Globus pallidus (tissue), 1 donor: Measurements from ENCODE around the gene METTL3.
A peak's percentile ranks its signal among the peaks of the same experiment; 100 is the strongest.

Source experiments
- DNase-seq: peaks from one replicate; pipeline ENCODE4 v3.0.0-alpha.2; 2015; ENCODE audit warnings: low spot score

The METTL3 gene

DNA sequence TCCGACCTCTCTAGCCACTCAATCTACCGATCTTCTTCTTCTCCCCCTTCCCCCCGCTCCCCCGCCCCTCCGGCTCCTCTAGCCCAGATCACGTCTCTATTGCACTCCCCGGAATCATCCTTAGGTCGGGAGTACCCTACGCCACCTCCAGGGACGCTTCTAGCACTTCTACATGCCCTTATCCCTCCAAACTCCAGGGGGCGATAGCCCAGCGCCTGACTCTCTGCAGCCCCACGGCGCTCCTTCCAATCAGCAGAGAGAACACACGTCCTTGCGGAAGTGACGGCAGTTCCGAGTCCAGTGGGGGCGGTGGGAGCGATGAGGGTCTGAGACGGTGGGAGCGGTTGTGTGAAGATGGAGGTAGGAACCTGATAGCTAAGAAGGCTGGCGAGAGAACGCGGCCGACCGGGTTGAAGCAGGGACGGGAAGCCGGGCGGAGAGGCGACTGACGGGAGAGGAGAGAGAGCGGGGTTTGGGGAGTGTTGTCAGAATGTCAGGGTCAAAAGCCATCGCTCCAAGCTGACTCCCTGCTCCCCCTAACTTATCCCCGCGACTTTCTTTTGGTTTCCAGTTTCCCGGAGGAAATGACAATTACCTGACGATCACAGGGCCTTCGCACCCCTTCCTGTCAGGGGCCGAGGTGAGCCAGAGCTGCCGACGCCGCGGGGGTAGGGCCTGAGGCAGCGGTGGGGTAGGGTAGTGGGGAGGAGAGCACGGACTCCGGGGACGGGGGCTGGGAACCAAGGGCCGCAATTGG is 34.0 kb downstream of the METTL3 start, which contains the start of the genes RAB2B and TOX4:
TSS of gene RAB2B (minus strand) at position 35 of the 757 bp plus-strand sequence. CDS start 87 bp downstream, outside the sequence.
TSS of gene TOX4 (plus strand) at position 271 of the 757 bp plus-strand sequence. CDS start at position 355, 84 bp downstream.
- peak; percentile 99 for DNase-seq

DNA sequence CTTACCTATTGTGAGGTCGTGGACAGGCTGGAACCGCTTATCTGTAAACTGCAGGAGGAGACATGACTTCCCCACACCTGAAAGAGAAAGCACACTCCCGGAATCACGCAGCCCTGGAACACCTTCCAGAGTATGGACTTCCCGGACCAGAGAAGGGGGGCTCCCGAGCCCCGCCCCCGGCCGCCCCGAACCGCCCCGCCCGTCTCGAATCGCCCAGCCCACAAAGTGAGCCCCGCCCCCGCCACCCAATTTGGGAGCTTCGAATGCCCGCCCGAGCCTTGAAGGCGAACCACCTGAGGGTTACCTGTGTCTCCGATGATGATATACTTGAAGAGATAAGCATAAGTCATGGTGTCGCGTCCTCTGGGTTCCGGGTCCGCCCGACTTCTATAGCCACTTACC is 34.6 kb downstream of the METTL3 start:
- no peak for DNase-seq

DNA sequence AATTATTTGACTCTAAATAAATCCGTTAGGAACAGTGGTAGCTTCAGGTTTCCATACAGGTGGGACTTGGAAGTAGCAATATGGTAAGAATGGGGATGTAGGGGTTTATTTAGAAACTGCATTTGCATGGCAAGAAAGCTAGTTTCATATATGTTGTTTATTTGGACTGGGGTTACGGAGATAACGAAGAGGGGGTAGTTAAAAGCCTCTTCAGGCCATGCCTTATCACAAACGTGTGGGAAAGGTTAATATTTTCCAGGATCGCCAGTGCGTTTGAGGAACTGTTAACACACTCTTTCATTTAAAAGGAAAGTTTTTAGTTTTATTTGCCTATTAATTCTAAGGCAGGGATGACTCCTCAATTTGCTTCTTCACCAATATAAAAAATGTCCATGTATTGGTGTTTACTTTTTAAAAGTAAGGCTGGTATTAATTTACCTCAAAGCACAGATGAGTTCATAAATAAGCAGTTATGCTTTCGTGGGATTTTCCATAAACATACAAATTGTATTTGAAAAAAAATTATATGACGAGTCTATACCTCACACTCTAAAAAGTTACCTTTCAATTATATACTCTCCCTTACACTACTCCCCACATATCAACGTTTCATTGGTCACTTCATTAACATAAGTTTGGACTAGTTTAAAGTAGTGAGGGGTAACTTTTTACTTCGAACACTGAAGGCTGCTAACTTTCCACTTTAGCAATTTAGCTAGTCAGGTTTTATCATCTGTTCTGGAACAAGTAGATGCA is 35.2 kb downstream of the METTL3 start:
- DNase-seq, result no peak

DNA sequence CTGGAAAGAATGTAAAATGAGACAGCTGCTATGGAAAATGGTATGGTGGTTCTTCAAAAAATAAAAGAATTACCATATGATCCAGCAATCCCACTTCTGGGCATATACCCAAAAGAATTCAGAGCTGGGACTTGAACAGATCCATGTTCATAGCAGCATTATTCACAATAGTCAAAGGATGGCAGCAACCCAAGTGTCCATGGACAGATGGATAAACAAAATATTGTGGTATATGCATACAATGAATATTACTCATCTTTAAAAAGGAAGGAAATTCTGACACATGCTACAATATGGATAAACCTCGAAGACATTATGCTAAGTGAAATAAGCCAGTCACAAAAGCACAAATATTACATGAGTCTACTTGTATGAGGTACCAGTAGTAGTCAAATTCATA is 43.5 kb downstream of the METTL3 start:
- DNase-seq, result peak; percentile 30

DNA sequence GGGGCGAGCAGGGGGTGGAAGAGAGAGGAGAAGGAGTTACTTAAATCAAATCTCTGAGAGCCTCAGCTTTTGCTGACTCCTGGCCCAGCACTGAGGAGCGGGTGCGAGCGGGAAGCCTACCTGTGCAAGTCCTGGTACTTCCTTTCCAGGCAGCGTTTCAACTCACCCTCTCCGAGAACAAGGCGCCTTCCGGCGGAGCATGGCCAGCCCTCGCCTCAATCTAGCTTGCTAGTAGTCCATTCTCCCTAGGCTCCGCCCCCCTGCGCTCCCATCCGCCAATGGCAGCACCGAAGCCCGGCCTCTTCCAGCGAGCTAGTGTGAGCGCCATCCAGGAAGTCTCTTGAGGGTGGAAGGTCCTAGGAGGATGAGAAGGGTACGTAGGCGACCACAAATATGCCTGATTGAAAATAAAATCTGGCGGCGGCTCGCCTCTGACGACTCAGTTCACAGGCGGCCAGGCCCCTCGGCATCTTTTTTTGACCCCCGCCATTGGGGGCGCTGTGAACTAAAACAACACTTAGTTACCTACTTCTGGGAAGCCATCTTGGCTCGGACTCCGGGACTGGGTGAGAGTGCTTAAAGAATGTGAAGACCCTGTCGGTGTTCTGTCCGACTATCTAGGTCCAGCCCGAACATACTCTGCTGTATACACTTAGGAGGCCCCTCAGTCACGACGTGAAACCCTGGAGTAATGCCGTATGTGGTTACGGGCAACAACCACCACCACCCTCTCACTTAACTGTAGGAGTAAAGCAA is 55.0 kb downstream of the METTL3 start, which contains the start of gene CHD8:
TSS of gene CHD8 (minus strand) at position 212 of the 756 bp plus-strand sequence. CDS start 24,480 bp downstream, outside the sequence.
- DNase-seq, result peak; percentile 100

DNA sequence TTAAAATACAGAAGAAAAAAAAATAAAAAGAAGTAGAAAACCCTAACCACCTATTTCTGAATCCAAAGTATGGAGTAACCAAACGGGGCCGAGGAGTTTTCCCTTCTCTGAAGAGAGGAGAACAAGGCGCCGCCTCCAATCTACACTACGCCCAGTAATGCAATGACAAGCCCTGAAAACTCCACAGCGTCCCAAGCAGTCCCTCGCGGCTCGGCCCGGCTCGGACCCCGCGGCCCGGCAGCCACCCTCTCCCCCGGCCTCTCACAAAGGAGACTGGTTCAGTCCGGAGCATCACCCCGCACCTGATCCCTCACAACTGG is 55.6 kb downstream of the METTL3 start:
- DNase-seq, result no peak

DNA sequence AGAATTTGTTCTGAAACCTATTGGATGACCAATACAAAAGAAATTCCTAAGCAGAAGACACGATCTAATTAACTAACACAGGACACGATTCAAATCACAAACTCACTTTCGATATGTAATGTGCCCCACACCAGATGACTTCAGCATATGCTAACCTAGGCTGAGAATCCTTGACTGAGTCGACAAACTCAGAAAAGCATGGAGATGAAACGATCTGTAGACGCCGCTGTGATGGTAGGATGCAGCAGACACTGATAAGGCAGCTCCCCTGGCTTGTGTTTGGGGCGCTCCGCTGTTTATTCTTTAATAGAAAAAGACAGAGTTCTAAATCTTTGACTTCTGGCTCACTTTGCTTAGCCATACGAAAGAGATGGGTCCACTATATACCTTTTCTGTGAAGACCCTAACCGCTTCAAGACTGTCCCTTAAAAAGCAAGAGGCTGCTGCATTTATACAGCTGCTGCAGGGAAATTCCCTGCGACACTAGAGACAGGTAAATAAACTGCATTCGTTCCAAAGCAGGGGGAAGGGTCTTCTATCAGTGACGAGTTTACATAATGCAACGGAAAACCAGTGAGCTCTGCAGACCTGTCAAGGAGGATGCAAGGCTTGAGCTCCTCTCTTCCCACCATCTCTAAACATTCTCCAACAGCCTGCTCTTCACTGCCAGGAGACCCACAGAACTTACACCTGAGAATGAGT is 56.1 kb downstream of the METTL3 start:
- DNase-seq, result no peak

DNA sequence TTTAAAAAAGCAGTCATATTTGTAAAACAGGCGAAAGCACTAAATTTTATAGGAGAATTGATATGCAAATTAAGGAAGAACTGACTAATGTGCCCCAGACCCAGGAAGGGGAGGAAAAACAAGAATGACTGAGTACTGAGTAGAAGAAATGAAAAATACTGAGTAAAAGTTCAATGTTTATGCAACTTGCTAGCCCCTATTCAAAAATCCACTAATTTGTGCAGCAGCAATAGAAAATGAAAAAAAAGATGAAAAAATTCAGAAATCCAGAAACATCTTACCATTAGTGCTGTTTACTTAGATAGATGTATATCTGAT is 61.3 kb downstream of the METTL3 start:
- DNase-seq, result no peak
